GM21529 (cell line): ENCODE results near the gene VRK1.
A peak's percentile ranks its signal among the peaks of the same experiment; 100 is the strongest.
"Not testable (repeated sequence)": the region's sequence is repeated elsewhere in the genome, so short reads cannot be mapped to it uniquely, and the experiment has no call there.

Experiments
- ATAC-seq: cut with Tn5 transposase; IDR thresholded peaks from one replicate; pipeline ENCODE4 v1.9.1; 2021; ENCODE audit not compliant: unreplicated experiment

VRK1 gene, protein sequence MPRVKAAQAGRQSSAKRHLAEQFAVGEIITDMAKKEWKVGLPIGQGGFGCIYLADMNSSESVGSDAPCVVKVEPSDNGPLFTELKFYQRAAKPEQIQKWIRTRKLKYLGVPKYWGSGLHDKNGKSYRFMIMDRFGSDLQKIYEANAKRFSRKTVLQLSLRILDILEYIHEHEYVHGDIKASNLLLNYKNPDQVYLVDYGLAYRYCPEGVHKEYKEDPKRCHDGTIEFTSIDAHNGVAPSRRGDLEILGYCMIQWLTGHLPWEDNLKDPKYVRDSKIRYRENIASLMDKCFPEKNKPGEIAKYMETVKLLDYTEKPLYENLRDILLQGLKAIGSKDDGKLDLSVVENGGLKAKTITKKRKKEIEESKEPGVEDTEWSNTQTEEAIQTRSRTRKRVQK

DNA sequence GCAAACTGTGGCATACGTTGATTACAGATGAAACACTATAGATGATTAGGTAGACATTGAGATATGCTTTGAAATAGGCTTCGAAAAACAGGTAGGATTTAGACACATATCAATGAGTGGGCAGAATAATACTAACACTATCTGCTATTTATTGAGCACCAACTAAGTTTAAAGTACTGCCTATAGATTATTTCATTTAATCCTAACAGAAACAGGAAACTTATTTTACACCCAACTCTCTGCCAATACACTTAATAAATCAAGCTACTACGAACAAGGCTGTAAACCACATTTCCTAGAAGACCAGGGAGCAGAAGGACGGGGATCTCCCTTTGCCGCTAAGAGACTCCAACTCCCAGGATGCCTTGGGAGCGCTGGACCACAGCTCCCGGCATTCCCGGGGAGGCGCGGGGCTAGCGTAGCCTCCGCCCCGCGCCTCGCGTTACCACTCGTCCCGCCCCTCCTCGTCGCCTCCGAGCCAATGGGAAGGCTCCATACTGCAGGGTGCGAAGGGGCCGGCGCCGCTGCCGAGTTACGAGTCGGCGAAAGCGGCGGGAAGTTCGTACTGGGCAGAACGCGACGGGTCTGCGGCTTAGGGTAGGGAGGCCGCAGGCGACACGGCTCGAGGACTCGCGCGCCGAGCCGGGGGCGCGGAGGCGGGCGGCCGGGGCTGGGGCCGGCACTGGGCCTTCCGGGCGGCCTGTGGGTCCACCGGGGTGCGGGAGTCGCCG lies at the start of gene VRK1:
Gene VRK1 (plus strand): TSS at position 532 of the 731 bp plus-strand sequence. CDS start 36,090 bp downstream, outside the sequence.
- peak; percentile 95 for ATAC-seq

DNA sequence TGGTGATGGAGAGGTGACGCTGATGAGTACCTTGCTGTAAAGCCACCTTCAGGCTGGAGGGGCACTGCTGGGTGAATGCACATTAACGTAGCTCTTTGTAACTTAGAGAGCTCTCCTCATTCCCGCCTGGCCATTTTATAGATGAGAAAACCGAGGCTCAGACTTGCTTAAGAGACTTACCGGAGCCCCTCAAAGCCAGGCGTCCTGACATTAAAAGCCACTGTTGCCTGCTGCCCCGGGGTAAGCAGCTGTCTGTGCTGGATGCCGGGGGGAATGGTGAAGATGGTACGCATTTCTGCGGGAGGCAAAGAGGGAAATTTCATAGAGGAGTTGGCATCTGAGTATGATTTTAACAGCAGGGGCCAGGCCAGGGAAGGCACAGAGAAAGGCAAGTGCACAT lies 49.6 kb upstream of the VRK1 start:
- no peak for ATAC-seq

DNA sequence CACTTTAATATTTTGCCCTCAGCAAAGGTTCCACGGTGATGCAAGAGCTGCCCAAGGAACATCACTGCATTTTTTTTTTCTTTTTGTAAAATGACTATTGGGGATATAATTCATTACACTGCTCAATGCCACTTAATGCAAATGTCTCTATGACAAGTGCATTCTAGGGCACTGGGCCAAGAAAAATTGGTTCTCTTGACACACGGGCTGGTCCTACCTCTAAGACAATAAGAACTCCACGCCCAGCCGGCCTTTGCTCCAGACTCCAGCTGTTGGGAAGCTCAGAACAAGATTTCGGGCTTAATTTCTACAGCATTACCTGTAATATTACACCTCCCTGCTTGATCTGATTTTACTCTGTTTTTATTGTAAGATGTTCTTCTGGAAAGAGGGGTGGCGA lies 48.8 kb upstream of the VRK1 start:
- ATAC-seq: no peak

DNA sequence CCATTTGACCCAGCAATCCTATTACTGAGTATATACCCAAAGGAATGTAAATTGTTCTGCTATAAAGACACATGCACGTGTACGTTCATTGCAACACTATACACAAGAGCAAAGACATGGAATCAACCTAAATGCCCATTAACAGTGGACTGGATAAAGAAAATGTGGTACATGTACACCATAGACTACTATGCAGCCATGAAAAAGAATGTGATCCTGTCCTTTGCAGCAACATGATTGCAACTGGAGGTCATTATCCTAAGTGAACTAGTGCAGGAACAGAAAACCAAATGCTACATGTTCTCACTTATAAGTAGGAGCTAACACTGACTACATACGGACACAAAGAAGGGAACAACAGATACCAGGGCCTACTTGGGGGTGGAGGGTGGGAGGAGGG lies 45.7 kb upstream of the VRK1 start:
- no peak for ATAC-seq

DNA sequence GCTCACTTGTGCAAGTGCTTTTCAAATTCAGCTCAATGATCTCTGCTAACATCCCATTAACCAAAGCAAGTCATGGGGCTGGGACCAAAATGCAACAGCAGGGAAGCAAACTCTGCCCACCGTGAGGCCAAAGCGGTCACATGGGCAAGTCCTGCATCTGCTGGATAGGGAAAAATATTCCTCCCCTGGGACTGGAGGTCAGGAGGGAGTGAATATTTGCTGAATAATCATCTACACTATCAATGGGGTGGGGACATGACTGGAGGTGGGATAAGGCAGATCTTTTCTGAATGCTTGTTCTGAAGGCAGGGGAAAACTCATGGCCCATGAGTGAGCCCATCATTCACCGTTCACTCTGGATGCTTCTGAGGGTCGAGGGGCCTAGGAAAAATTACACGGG lies 45.1 kb upstream of the VRK1 start:
- no peak for ATAC-seq

DNA sequence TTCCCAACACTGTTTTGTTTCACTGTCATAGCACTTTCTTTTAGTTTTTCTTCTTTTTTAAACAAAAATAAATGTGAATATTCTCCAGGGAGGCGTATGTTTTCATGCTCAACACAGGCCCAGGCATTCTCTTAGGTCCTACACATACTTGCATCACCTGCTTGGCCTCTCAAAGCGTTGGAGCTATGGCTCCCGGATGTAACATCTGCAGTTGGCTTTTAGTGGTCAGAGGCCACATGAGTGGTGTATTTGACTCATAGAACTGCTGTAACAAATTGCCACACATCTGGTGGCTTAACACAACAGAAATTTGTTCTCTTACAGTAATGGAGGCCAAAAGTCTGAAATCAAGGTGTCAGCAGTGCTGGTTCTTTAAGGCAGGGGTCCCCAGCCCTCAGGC lies 44.6 kb upstream of the VRK1 start:
- ATAC-seq: no peak

DNA sequence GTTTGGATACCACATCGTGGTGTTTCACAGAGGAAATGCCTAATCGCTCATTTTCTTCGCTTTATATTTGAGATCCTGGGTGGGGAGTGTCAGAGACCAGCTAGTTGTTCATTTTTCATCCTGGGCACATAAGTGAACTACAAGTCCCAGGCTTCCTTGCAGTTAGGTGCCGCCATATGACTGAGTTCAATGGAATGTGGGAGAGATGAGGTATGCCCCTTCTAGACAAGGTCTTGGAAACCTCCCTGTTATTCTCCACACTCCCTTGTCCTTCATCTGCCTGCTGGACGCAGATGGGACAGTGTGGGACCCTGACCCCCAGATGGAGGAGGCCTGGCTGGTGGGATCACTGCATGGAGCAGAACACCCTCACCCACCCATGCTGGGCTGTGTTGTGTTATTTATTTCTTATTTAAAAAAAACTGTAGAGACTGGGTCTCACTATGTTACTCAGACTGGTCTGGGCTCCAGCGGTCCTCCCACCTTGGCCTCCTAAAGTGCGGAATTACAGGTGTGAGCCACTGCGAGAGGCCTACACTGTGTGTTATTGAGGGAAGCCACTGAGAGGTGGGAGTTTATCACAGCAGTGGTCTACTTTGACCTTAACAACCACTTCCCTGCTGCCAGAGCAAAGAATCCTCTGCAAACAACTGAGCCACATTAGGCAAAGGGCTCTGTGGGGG lies 42.9 kb upstream of the VRK1 start:
- ATAC-seq: no peak

DNA sequence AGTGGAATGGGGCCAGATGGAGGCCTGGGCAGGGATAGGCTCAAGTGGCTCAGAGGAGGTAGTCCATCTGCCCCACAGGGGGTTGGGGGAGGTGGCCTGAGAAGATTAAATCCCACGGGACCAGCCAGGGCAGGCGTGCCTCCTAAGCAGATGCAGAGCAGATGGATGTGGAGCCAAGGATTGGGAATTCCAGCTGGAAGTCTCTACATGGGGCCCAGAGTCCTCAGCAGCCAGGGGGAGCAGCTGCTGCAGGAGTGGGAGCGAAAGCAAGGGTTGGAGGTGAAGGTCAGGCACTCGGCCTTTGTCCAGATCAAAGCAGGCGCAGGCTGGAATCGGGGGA lies 42.4 kb upstream of the VRK1 start:
- no peak for ATAC-seq

DNA sequence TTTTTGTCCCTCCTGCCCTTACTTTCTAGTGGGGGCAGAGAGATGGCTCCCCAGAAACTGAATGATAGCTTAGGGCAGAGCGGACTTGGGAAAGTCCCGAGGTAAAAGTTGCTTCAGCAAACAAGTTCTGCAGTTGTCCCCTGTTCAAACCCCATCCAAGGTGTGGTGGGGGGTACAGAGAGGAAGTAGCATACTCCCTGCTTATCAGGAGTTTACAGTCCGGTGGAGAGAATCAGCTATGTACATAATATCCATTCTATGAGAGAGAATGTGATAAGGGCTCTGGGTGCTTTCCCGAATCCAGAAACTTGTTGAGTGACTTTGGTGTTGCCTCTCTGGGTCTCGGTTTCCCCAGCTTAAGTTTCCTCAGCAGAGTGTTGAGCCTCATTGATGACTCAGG lies 40.4 kb upstream of the VRK1 start:
- ATAC-seq: no peak

DNA sequence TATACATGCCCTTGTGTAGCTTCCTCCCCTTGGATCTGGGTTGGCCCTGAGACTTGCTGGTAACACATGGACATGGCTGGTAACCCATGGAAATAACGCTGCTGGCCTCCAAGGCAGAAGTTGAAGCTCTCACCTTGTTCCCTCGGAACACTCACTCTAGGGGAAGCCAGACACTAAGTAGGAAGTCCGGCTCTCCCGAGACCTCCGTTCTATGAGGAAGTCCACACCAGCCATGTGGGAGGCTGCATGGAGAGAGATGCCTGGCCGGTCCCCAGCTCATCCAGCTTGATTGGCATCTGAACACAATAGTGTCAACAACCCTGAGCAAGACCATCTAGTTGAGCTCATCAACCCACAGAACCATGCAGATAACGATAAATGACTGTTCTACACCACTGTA lies 39.7 kb upstream of the VRK1 start:
- no peak for ATAC-seq

DNA sequence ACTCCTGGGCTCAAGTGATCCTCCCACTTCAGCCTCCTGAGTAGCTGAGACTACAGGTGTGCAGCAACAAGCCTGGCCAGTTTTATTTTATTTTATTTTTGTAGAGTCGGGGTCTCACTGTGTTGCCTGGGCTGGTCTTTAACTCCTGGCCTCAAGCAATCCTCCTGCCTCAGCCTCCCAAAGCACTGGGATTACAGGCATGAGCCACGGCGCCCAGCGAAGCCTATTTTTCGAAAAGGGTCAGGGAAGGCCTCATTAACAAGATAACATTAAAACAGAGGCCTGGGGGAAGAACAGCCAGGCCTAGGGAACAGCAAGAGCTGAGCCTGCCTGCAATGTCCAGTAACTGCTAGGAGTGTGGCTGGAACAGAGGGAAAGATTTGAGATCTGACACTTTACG lies 36.1 kb upstream of the VRK1 start:
- no peak for ATAC-seq

DNA sequence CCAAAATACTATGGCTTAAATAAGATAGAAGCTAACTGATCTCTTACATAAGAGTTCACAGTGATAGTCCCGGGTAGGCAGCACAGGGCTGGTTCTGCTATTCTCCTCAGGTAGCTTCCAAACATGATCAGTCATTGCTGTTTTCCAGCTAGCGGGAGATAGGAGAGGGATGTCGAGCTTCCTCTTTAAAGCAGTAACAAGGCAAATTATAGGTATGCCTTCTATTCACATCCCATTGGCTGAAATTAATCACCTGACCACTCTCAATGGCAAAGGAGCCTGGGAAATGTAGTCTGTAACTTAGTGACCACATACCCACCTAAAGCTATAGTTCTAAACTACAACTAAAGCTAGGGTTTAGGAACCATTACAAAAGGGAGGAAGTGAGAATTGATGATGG lies 34.5 kb upstream of the VRK1 start:
- peak; percentile 100 for ATAC-seq

DNA sequence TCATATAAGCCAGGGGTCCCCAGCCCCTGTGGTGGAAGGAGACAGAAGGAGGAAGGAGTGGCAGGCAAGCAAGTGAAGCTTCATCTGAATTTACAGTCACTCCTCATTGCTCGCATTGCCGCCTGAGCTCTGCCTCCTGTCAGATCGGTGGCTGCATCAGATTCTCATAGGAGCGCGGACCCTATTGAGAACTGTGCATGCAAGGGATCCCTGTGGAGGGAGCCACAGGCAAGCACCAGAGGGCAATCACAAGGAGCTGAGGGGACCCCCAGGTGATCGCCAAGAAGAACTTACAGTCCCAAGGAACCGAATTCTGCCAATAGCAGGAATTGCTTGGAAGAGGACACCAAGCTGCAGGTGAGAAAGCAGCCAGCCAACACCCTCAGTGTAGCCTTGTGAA lies 33.2 kb upstream of the VRK1 start:
- no peak for ATAC-seq

DNA sequence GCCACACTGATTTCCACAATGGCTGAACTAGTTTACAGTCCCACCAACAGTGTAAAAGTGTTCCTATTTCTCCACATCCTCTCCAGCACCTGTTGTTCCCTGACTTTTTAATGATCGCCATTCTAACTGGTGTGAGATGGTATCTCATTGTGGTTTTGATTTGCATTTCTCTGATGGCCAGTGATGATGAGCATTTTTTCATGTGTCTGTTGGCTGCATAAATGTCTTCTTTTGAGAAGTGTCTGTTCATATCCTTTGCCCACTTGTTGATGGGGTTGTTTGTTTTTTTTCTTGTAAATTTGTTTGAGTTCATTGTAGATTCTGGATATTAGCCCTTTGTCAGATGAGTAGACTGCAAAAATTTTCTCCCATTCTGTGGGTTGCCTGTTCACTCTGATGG lies 32.0 kb upstream of the VRK1 start:
- ATAC-seq: not testable (repeated sequence)

DNA sequence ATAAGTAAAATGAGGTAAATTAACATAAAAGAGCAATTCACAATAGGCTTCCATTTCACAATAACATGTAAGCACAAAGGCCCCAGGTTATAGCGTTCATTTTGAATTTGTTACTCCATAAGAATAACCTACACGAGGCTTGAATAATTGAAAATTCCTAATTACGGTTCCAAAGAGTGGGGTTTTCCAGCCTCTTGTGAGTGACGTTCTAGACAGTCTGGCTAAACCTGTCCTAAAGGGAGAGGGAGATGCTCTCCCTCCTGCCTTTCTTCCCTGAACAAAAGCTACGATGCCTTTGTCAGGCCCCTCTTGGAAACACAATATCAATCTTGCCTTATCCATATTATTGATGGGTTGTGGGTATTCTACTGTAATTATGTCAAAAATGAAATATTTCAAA lies 24.3 kb upstream of the VRK1 start:
- ATAC-seq: no peak

DNA sequence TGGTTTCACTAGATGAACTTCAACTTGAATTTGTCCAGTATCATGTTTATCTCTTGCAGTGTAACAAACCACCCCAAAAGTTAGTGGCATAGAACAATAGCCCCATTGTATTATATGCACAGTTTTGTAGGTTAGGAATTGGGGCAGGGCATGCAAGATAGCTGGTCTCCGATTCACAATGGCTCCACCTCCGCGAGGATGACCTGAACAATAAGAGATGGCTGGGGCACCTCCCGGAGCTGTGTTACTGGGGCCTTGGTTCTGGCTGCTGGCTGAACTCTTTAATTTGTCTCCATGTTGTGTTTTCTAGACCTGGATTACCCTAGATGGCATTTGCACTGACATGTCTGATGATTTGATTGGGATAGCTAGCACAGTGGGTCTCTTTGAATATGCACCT lies 20.4 kb upstream of the VRK1 start:
- ATAC-seq: no peak

DNA sequence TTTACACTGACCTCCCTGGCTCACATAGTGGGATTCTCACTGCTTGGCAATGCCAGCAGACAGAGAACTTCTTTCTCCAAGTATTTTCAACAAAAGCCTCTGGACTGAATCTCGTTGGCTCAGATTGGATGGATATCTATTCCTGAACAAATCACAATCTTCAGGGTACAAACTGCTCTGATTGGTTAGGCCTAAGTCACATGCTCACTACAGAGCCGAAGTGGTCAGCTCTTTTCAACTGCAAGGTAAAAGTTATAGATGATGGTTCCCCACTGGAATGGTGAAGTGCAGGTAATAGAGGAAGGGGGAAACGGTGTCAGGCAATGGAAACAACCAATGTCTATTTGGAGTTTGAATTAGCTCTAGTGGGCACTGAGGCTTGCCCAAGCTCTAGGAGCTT lies 16.7 kb upstream of the VRK1 start:
- no peak for ATAC-seq

DNA sequence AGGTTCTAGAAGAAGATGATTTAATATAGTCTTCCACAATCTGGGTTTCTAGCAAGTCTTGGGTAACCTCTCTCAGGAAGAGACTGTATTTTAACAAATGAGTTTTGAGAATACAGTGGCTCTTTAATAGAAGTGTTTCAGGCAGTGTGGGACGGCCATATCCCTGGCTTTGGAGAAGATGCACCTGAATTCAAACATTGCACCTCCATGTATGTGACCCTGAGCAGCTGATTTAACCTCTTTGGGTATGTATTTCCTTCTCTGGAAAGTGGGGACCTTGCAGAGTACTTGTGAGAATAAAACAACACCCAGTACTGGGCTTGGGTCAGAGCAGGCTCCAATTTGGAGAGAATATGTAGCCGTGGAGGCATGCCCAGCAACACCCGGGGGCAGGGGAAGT lies 15.8 kb upstream of the VRK1 start:
- ATAC-seq: no peak

DNA sequence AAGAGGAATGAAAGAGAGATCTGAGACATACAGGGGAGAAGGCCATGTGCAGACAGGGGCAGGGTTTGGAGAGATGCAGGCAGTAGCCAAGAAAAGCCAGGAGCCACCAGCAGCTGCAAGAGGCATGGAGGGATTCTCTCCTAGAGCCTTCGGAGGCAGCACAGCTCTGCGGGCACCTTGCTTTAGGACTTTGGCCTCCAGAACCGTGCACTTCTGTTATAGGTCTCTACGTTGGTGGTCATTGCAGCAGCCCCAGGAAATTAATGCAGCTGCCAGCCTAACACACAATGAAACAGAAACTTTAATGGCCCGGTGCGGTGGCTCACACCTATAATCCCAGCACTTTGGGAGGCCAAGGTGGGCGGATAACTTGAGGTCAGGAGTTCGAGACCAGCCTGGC lies 14.7 kb upstream of the VRK1 start:
- ATAC-seq: no peak

DNA sequence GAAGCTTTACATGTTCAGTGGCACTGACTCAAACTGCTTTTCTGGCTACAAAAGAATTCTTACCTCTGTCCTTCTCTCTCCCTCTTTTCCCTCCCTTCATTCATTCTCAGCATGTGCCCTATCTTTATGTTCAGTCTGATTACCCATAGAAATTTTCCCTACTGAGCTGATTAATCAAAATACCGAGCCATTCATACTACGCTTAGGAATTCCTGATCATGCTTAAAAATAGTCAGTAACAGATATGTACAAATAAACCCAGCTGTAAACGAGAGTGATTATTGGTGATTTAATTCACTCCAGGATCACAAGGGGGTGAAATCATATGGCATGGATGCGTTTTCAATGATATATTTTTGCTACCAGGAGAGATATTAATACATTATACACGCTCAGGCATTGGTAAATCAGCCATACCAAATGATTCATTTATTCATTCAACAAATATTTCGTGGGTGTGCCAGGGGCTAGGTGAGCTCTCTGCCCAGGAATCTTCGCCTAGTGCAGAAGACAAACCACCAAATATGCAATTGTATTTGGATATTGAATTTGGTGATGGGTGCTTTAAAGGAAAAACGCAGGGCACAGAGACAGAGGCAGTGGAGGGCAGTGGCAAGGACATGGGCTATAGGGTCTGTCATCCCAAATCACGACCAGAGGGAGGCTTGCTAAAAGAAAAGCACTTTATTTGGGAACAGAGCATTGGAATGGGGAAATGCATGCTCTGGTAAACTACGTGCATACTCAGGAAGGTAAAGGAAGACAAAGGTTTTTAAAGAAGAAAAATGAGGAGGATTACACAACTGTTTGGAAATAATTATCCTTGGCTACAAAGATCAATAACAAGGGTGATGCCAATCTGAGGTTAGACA lies 13.9 kb upstream of the VRK1 start:
- ATAC-seq: no peak

DNA sequence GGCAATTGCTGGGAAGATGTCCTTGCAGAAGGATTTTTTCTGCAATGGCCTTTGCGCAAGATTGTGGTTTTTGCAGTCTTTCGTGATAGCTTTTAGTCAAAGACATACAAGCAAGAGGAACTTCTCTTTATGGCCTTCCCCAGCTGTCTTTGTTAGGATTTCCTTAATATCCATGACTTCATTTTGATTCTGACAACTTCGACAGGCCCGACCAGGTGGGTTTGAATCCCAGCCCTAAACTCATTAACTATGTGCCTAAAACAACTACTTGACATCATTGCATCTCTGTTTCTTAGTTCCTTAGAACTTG lies 13.3 kb upstream of the VRK1 start:
- no peak for ATAC-seq
